22Rv1 (cell line): Measurements from ENCODE around the gene SIRT2.

ENCODE experiments used
- ZFX ChIP-seq: fragments of 450-650 bp; IDR thresholded peaks from 2 replicates; pipeline ENCODE4 v1.6.1; 2017; ENCODE audit warnings: antibody characterized with exemption, borderline replicate concordance
- TF ChIP-seq, protein P1 (sequence below): fragments of 450-650 bp; IDR thresholded peaks from 2 replicates; pipeline ENCODE4 v1.5.1; 2017; ENCODE audit warnings: mild to moderate bottlenecking

DNA sequence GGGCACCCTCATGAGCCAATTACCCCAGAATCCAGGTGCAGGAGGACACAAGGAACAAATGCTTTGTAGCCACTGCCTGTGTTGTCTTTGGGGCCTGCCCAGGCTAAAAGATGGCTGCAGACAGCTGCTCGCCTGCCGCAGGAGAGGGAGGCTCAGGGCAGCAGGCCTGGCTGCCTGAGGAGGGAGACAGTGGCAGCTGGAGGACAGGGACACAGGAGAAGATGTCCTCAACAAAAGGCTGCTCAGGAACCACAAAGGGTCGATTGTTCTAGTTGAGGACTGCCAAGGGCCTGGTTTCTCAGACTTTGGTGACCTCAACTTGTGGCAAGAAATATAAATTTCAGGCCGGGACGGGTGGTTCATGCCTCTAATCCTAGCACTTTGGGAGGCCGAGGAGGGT is 7.6 kb downstream of the SIRT2 start:
- TF ChIP-seq, protein P1, sequence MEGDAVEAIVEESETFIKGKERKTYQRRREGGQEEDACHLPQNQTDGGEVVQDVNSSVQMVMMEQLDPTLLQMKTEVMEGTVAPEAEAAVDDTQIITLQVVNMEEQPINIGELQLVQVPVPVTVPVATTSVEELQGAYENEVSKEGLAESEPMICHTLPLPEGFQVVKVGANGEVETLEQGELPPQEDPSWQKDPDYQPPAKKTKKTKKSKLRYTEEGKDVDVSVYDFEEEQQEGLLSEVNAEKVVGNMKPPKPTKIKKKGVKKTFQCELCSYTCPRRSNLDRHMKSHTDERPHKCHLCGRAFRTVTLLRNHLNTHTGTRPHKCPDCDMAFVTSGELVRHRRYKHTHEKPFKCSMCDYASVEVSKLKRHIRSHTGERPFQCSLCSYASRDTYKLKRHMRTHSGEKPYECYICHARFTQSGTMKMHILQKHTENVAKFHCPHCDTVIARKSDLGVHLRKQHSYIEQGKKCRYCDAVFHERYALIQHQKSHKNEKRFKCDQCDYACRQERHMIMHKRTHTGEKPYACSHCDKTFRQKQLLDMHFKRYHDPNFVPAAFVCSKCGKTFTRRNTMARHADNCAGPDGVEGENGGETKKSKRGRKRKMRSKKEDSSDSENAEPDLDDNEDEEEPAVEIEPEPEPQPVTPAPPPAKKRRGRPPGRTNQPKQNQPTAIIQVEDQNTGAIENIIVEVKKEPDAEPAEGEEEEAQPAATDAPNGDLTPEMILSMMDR = no peak
- TF ChIP-seq ZFX = no peak
